Immature natural killer cell (primary cell): ENCODE results near the gene TAMM41. TPM values are rescaled to one million over a fixed set of nuclear protein-coding genes. Genes with fewer than 3 reads are reported as not detected.
"Not testable (repeated sequence)": the region's sequence is repeated elsewhere in the genome, so short reads cannot be mapped to it uniquely, and the experiment has no call there.

Experiments used
- DNase-seq, 3 donors: peaks; one replicate each; pipeline ENCODE4 v3.0.0; 2022; ENCODE audit warnings: mixed read lengths in 1 of 3
- H3K27ac Mint-ChIP-seq, 6 donors: one replicate each; pipeline ENCODE4 v1.8.0; 2020; ENCODE audit warnings: mixed read lengths in 6 of 6, mild to moderate bottlenecking in 5 of 6, inconsistent platforms in 4 of 6, moderate library complexity in 3 of 6
- H3K27me3 Mint-ChIP-seq, 3 donors: one replicate each; pipeline ENCODE4 v1.8.0; 2020 to 2021; ENCODE audit warnings: low read depth in 3 of 3, mild to moderate bottlenecking in 3 of 3, mixed read lengths in 3 of 3, moderate library complexity in 3 of 3, inconsistent platforms in 1 of 3
- H3K36me3 Mint-ChIP-seq, 3 donors: one replicate each; pipeline ENCODE4 v1.8.0; 2020; ENCODE audit warnings: mixed read lengths in 3 of 3, inconsistent platforms in 2 of 3, mild to moderate bottlenecking in 2 of 3
- H3K4me1 Mint-ChIP-seq, 2 donors: one replicate each; pipeline ENCODE4 v1.8.0; 2020; ENCODE audit warnings: inconsistent platforms in 2 of 2, mild to moderate bottlenecking in 2 of 2, mixed read lengths in 2 of 2, moderate library complexity in 1 of 2
- H3K4me3 Mint-ChIP-seq, 5 donors: one replicate each; pipeline ENCODE4 v1.8.0; 2020; ENCODE audit warnings: mild to moderate bottlenecking in 5 of 5, mixed read lengths in 5 of 5, inconsistent platforms in 3 of 5, moderate library complexity in 3 of 5
- H3K9me3 Mint-ChIP-seq, 6 donors: one replicate each; pipeline ENCODE4 v1.8.0; 2020; ENCODE audit warnings: mild to moderate bottlenecking in 6 of 6, mixed read lengths in 6 of 6, inconsistent platforms in 4 of 6, moderate library complexity in 3 of 6
- polyA plus RNA-seq, 3 donors: library from polyadenylated mRNA; unstranded; fragments of 300-500 nt; fragmentation: Illumina TruSeq; gene quantifications; one replicate each; pipeline ENCODE4 v1.2.3, GENCODE V29; 2021

The TAMM41 gene
- 10 to 100 TPM in 2 of 3 donors, 1 to 10 TPM in 1; 6.7 to 21.7 (median 16.3) TPM for polyA plus RNA-seq

- no peaks in the 10 kb centered on the region for H3K9me3 Mint-ChIP-seq
- H3K4me3 Mint-ChIP-seq: peak within 1 kb of the TSS; percentile 97 to 99 (median 97)
- H3K4me1 Mint-ChIP-seq: peaks cover 34 to 49% of the 10 kb centered on the region in 2 donors
- peaks cover 5 to 15% (median 9%) of the 10 kb centered on the region in 3 donors for H3K36me3 Mint-ChIP-seq
- peak; percentile 81 to 86 (median 83) for DNase-seq
- peak within 1 kb of the TSS; percentile 94 to 98 (median 97) for H3K27ac Mint-ChIP-seq
- H3K27me3 Mint-ChIP-seq: peaks cover 0 to 11% (median 0%) of the 10 kb centered on the region in 3 donors
Observed at GRCh38 chr3:11846281-11847266, at the start of gene TAMM41. Gene TAMM41, minus strand, starts transcription at chr3:11846885. Its CDS starts 249 bp downstream, at chr3:11846636.

- Mint-ChIP-seq H3K27ac (no peak overlapping the region), H3K4me3 (no peak overlapping the region)
- no peak for DNase-seq
Observed at GRCh38 chr3:11878837-11879236, 32.2 kb upstream of the TAMM41 start.

GRCh38 chr3:11874707-11875106 lies 28.0 kb upstream of the TAMM41 start:
- H3K4me1 Mint-ChIP-seq, H3K9me3 Mint-ChIP-seq, DNase-seq, H3K4me3 Mint-ChIP-seq, H3K27ac Mint-ChIP-seq, H3K27me3 Mint-ChIP-seq, H3K36me3 Mint-ChIP-seq: not testable (repeated sequence)

More at GRCh38 chr3:11878837-11879236, 32.2 kb upstream of the TAMM41 start:
- H3K36me3 Mint-ChIP-seq: no peaks in the 10 kb centered on the region
- no peaks in the 10 kb centered on the region for H3K4me1 Mint-ChIP-seq
- peaks cover under 1 to 7% (median 4%) of the 10 kb centered on the region in 3 donors for H3K27me3 Mint-ChIP-seq
- H3K9me3 Mint-ChIP-seq: no peaks in the 10 kb centered on the region

GRCh38 chr3:11863739-11864138 lies 17.1 kb upstream of the TAMM41 start:
- not testable (repeated sequence) for DNase-seq, H3K4me1 Mint-ChIP-seq, H3K4me3 Mint-ChIP-seq, H3K27ac Mint-ChIP-seq, H3K9me3 Mint-ChIP-seq, H3K36me3 Mint-ChIP-seq
- H3K27me3 Mint-ChIP-seq: peaks cover 0 to 12% (median 8%) of the 10 kb centered on the region in 3 donors

GRCh38 chr3:11862584-11862983 lies 15.9 kb upstream of the TAMM41 start:
- not testable (repeated sequence) for H3K4me1 Mint-ChIP-seq, H3K9me3 Mint-ChIP-seq, DNase-seq, H3K4me3 Mint-ChIP-seq, H3K36me3 Mint-ChIP-seq, H3K27ac Mint-ChIP-seq
- H3K27me3 Mint-ChIP-seq: peaks cover 3 to 11% (median 7%) of the 10 kb centered on the region in 3 donors

GRCh38 chr3:11862145-11862544 lies 15.5 kb upstream of the TAMM41 start:
- H3K4me3 Mint-ChIP-seq, H3K27ac Mint-ChIP-seq, DNase-seq, H3K9me3 Mint-ChIP-seq, H3K36me3 Mint-ChIP-seq, H3K4me1 Mint-ChIP-seq: not testable (repeated sequence)
- peaks cover 3 to 11% (median 9%) of the 10 kb centered on the region in 3 donors for H3K27me3 Mint-ChIP-seq

GRCh38 chr3:11860213-11860612 lies 13.5 kb upstream of the TAMM41 start:
- H3K27me3 Mint-ChIP-seq: peaks cover 3 to 11% (median 7%) of the 10 kb centered on the region in 3 donors
- not testable (repeated sequence) for H3K27ac Mint-ChIP-seq, H3K4me3 Mint-ChIP-seq, H3K9me3 Mint-ChIP-seq, DNase-seq, H3K36me3 Mint-ChIP-seq, H3K4me1 Mint-ChIP-seq

GRCh38 chr3:11853450-11853849 lies 6.8 kb upstream of the TAMM41 start:
- DNase-seq: no peak
- Mint-ChIP-seq H3K36me3 (no peaks in the 10 kb centered on the region), H3K9me3 (peaks cover 0 to 2% (median 0%) of the 10 kb centered on the region in 6 donors), H3K4me1 (no peaks in the 10 kb centered on the region), H3K4me3 (no peak overlapping the region), H3K27ac (no peak overlapping the region), H3K27me3 (peaks cover 3 to 9% (median 4%) of the 10 kb centered on the region in 3 donors)

GRCh38 chr3:11850003-11850402 lies 3.3 kb upstream of the TAMM41 start:
- no peak overlapping the region for H3K4me3 Mint-ChIP-seq

GRCh38 chr3:11847607-11848006 lies 922 bp upstream of the TAMM41 start:
- Mint-ChIP-seq H3K36me3 (peaks cover 5 to 11% (median 5%) of the 10 kb centered on the region in 3 donors), H3K4me1 (peaks cover 34 to 49% of the 10 kb centered on the region in 2 donors), H3K27ac (peak overlapping the region; percentile 94 to 98 (median 97)), H3K4me3 (peak overlapping the region in 4 of 5 donors; percentile 97 to 99 (median 98)), H3K27me3 (peaks cover 0 to 8% (median 0%) of the 10 kb centered on the region in 3 donors), H3K9me3 (no peaks in the 10 kb centered on the region)
- peak in 1 of 3 donors; percentile 2 for DNase-seq

More at GRCh38 chr3:11850003-11850402, 3.3 kb upstream of the TAMM41 start:
- H3K36me3 Mint-ChIP-seq: no peaks in the 10 kb centered on the region
- no peak for DNase-seq
- H3K4me1 Mint-ChIP-seq: peaks cover 30 to 31% of the 10 kb centered on the region in 2 donors
- H3K27ac Mint-ChIP-seq: no peak overlapping the region
- peaks cover 0 to 2% (median 0%) of the 10 kb centered on the region in 6 donors for H3K9me3 Mint-ChIP-seq
- H3K27me3 Mint-ChIP-seq: peaks cover 3 to 9% (median 8%) of the 10 kb centered on the region in 3 donors

- DNase-seq: peak in 1 of 3 donors; percentile 6
- Mint-ChIP-seq H3K27me3 (peaks cover 0 to 11% (median 0%) of the 10 kb centered on the region in 3 donors), H3K36me3 (peaks cover 5 to 17% (median 10%) of the 10 kb centered on the region in 3 donors), H3K4me3 (peak overlapping the region; percentile 97 to 99 (median 97)), H3K27ac (peak overlapping the region; percentile 94 to 98 (median 97)), H3K9me3 (no peaks in the 10 kb centered on the region), H3K4me1 (peaks cover 34 to 49% of the 10 kb centered on the region in 2 donors)
Observed at GRCh38 chr3:11845651-11846050, 1.0 kb downstream of the TAMM41 start.

GRCh38 chr3:11844891-11845290 lies 1.8 kb downstream of the TAMM41 start:
- peak overlapping the region; percentile 97 to 99 (median 97) for H3K4me3 Mint-ChIP-seq
- H3K36me3 Mint-ChIP-seq: peaks cover 5 to 25% (median 10%) of the 10 kb centered on the region in 3 donors
- DNase-seq: no peak
- peak overlapping the region; percentile 3 to 98 (median 84) for H3K27ac Mint-ChIP-seq
- H3K9me3 Mint-ChIP-seq: no peaks in the 10 kb centered on the region
- H3K27me3 Mint-ChIP-seq: peaks cover 0 to 11% (median 0%) of the 10 kb centered on the region in 3 donors
- H3K4me1 Mint-ChIP-seq: peaks cover 35 to 49% of the 10 kb centered on the region in 2 donors

- DNase-seq: no peak
- H3K27me3 Mint-ChIP-seq: no peaks in the 10 kb centered on the region
- peaks cover 3 to 6% of the 10 kb centered on the region in 2 donors for H3K4me1 Mint-ChIP-seq
- peaks cover 3 to 46% (median 8%) of the 10 kb centered on the region in 3 donors for H3K36me3 Mint-ChIP-seq
- no peaks in the 10 kb centered on the region for H3K9me3 Mint-ChIP-seq
- H3K4me3 Mint-ChIP-seq: no peak overlapping the region
- no peak overlapping the region for H3K27ac Mint-ChIP-seq
Observed at GRCh38 chr3:11835028-11835639, 11.6 kb downstream of the TAMM41 start.
